ENCODE data around the gene TANK.

The TANK gene

DNA sequence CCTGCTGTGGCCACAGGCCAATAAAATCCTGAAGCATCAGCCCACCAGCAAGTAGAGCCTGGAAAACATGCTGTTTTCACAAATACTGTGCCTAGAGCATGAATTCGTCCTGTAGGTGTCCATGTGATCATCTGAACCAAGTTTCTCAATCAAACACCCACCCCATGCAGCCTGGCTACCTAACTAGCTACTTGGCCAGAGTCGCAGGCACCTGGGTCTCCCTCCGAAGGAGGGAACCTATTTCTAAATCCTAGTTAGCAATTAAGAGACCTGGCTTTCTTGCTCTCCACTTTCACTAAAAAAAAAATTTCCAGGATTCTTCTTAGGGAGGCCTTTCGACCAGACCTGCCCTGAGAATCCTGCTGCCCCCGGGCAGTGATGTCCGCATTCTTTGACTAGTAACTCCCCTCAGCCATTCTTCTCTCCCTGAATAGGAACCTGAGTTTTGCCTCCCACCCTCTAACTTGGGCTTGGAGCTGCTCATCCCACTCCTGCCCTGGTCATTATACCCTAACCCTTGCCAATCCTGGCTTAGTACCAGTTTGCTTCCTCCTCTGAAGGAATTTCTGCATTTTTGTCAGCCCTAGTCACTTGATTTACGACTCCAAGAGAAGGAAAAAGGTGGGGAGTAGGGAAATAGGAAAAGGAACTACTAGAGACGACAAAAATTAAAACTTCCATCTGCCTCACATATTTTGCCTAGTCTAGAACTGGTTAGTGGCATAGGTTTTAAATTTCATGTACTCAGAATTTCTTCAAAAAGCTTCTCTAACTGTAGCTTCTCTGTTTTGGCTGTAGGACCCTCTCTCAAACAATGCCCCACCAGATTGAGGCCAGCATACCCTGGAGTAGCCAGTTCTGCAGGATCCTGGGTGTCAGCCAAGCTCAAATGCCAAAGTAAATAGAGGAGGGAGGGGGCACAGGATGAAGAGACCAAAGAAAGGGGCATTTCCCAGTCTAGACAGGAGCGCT lies 25.4 kb upstream of the TANK start:
- no peak for DNase-seq (ENCODE audit: low read depth)

DNA sequence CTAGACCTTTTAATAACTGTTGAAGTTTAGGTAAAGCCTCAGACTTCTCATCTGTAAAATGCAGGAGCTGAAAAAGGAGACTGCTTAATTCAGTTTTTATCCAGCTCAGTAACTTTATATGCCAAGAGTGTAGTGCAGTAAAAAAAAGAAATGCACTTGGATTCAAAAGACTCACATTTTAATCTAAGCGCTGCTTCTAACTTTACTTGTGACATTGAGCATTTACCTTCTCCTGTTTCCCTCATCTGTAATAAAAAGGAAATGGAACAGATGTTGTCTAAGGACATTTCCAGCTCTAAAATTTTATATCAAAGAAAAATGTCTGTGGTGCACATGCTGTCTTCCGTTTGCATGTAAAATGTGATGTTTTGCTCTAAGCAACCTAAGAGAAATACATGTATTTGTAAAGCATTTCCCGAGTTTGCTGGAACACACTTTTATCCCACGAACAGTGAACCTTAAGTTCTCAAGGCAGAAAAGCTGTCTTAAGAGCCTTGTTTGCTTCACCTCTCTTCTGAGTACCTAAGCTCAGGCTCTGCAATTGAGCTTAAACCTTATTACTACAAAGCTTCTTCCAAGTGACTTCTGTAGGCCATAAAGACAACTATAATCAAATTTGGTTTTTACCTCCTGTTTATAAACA lies 24.2 kb upstream of the TANK start:
- DNase-seq (ENCODE audit: low read depth) = no peak

DNA sequence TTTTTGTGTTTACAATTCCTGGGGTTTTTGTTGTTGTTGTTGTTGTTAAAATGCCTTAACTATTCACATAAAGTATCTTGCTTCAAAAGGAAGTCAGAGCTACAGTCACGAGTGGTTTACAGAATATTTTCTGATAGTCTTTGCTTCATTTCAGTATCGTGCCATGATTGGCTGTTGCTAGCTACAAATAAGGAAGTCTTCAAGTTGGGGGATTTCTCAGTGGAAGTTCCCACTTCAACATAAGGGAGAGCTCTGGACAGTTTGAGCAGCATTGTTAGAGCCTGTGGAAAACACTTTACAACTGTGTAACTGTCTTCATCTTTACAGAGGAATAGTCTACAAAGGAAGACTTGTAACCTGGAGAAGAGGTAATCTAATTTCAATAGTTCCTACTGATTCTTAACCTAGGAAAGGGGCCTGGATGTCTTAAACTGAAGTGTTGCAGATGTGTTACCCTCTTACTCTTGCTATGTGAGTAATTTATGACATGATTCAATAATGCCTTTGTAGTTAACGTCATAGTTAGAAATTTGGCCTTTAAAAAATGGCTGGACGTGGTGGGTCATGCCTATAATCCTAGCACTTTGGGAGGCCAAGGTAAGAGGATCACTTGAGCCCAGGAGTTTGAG lies 23.4 kb upstream of the TANK start:
- peak; percentile 31 for DNase-seq (ENCODE audit: low read depth)

DNA sequence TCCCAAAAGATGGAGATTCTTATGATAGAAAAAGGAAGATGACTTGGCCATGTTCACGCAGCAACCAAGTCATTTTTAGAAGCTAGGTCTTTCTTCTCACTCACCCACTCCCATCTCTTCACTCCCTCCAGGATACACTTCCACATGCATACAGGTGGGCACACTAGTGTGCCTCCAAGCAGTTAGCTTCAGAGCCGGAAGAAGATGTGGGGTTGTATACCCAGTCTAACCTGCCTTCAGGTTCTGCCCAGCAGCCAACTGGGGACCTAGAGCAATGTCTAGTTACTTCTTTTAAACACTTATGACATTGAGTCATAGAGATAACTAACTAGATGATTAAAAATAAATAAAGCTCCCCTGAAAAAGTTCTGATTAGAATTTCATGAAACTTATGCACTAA lies 21.8 kb upstream of the TANK start:
- peak; percentile 20 for DNase-seq (ENCODE audit: low read depth)

DNA sequence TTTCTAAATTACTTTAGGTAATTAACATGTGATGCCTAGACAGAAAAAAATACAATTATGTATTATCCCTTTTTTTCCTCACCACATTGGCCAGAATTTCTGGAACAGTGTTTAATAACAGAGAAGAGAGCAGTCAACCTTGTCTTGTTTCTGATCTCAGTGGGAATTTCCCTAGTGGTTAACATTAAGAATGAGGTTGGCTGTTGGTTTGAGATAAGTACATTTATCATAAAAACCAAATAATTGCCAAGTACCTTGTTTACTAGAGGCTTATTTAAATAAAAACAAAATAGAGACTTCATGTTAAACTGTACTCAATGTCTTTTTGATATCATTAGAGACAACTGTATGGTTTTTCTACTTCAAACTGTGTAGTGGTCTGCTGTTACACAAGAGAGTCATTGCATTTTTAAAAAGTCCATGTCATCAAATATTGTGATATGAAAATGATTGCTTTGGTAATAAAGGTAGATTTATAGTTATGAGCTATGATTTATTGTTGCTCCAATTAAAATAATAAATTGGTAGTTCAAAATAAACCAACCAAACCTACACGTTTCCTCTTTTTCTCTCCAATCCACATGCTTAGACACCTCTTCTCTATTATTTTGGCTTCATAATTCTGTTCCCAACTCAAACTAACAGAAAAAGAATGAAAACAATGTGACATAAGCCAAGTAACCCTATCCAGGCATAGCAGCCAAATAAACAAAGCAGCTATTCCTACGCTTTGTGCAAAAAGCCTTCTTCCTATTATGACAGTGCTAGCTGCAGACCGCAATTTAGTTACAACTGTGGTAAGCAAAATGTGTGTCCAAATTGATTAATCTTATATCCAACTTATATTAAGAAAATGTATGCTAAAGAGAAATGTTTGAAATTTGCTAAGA lies 20.9 kb upstream of the TANK start:
- DNase-seq (ENCODE audit: low read depth) = no peak

DNA sequence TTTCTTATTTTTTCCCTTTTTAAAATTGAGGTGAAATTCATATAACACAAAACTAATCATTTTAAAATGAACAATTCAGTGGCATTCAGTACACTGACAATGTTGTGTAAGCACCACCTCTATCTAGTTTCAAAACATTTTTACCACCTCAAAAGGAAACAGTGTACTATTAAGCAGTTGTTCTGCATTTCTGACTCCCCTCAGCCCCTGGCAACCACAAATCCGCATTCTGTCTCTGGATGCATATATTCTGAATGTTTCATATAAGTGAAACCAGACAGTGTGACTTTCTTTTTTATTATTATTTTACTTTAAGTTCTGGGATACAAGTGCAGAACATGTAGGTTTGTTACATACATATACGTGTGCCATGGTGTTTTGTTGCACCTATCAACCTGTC lies 19.2 kb upstream of the TANK start:
- no peak for DNase-seq (ENCODE audit: low read depth)

DNA sequence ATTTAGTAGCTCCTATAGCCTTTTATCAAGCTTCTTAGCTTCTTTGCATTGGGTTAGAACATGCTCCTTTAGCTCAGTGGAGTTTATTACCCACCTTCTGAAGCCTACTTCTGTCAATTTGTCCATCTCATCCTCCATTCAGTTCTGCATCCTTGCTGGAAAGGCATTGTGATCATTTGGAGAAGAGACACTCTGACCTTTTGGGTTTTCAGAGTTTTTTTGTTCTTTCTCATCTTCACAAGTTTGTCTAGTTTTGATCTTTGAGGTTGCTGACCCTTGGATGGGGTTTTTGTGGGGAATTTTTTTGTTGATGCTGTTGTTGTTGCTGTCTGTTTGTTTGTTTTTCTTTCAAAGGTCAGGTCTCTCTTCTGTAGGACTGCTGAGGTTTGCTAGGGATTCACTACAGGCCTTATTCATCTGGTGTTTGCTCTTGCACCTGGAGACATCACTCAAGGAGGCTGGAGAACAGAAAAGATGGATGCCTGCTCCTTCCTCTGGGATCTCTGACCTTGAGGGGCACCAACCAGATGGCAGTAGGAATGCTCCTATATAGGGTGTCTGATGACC lies 13.9 kb upstream of the TANK start:
- DNase-seq (ENCODE audit: low read depth) = no peak

DNA sequence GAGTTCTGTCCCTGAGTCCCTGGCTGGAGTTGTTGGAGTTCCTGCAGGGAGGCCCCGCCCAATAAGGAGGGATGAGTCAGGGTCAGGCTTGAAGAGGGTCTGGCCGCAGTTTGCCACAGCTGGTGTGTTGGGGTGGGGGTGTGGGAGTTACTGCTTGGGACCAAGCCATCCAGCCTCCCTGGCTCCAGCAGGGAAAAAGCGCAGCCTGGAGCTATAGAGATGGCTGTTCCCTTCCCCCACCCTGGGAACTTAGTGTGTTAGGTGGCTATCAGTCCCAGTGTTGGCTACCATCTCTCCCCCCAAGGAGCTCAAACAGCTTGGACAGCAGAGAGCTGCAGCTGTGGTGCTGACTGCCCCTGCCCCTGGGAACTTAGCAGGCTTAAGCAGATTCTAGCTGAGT lies 13.2 kb upstream of the TANK start:
- no peak for DNase-seq (ENCODE audit: low read depth)

DNA sequence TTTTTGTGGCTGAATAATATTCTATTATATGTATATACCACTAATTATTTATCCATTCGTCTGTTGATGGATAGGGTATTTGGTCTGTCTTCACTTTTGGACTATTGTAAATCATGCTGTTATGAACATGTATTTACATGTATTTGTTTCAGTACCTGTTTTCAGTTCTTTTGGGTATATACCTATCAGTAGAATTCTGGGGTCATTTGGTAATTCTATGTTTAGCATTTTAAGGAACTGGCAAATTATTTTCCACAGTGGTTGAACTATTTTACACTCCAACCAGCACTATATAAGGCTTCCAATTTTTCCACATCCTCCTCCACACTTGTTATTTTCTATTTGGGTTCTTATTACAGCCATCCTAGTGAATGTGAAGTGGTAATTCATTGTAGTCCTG lies 12.4 kb upstream of the TANK start:
- no peak for DNase-seq (ENCODE audit: low read depth)

DNA sequence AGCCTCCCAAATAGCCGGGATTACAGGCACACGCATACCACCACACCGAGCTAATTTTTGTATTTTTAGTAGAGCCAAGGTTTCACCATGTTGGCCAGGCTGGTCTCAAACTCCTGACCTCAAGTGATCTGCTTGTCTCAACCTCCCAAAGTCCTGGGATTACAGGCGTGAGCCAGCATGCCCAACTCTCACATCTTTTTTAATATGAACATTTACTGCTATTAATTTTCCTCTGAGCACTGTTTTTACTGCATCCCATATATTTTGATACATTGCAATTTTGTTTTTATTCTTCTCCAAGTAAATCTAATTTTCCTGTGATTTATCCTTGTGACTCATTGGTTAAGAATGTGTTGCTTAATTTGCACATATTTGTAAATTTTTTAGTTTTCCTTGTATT lies 9.5 kb upstream of the TANK start:
- DNase-seq (ENCODE audit: low read depth) = no peak

DNA sequence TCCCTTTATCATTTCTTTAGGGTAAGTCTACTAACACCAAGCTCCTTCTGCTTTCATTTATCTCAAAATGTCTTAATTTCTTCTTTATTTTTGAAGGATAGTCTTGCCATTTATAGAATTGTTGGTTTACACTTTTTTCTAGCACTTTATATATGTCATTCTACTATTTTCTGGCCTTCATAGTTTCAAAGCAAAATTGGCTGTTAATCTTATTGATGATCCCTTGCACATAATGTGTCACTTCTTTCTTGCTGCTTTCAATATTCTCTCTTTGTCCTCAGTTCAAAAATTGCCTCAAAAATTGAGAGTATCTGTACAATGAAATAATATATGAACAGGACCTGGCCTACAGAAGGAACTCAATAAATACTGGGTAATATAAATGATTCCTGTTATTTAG lies 7.9 kb upstream of the TANK start:
- DNase-seq (ENCODE audit: low read depth) = no peak

DNA sequence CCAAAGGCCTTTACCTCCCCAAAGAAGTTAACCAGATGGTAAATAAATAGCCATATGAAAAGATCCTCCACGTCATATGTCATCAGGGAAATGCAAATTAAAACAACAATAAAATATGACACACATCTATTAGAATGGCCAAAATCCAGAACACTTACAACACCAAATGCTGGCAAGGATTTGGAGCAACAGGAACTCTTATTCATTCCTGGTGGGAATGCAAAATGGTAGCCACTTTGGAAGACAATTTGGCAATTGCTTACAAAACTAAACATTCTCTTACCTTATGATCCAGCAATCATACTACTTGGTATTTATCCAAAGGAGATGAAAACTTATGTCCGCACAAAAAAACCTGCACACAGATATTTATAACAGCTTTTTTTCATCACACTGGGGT lies 1.3 kb upstream of the TANK start:
- no peak for DNase-seq (ENCODE audit: low read depth)

DNA sequence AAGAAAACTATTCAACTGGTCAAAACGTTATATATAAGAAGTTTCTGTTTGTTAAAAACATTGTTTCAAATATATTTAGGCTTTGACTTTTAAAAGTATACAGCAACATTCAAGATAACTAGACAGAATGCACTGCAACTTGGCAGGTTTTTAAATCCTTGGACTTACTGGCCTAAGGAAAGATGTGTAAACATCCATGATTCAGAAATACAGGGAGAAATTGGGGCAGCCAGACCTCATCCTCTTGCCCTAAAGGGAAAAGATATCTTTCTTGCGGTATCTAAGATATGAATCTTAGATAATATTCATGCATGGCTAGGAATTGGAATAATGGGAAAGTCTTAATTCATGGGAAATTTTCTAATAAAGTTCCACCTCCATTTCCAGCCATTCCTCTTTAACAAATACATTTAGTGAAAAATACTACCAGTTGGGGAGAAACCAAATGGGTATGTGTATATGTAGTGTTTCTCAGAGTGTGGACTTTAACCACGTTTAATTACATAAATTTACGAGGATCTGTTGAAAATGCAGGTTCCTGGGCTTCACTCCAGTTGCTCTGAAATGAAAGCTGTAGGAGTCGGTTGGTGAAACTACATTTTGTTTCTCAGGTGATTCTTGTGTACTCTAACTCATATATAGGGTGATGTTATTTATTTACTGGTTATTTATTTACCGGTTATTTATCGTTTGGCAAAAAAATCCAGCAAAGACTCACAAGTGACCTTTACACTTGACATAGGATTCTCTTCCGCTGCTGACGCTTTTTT lies 587 bp upstream of the TANK start:
- DNase-seq (ENCODE audit: low read depth) = no peak

DNA sequence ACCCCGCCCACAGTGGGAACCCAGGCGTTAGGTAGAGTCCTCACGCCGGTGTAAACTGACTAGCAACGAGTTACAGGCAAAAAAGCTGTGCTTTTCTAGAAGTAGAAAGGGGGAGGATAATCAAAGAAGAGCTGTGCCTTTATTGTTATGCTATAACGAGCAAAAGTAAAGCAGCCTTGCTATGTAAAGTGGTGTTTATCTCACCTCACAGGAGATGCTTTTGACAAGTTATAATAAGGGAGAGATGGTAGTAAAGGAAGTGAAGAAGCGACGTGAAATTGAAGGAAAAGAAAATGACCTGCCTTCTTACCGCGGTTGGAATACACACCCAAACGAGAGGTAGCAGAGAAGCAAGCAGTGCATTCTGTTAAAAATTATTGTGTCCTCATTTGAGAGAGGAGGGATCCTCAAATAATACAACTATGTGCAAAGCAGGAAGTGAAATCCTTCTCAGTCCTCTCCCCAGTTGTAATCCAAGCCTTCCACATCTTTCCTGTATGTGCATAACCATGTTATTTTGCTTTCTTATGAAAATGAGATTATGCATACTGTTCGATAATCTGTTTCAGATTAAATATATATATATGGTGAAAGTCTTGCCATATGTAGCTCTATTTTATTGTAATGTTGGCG lies 962 bp downstream of the TANK start:
- DNase-seq (ENCODE audit: low read depth) = no peak

DNA sequence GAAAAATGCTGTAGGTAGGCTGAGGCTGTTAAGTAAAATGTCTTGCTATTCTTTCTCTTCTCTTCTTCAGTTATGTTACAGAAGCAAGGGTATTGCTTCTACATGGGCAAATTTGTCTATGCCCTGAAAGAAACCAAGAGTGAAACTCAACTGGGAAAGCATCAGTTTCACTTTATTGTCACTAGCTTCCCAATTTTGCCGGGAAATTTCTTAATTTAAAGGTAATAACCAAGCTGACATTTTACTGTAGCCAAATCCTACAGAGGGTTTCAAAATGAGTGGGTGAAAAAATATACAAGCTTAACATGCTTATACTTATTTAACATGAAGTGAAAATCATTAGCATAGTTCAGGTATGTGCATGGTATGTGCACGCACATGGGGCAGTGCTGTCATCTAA lies 3.2 kb downstream of the TANK start:
- DNase-seq (ENCODE audit: low read depth) = no peak

DNA sequence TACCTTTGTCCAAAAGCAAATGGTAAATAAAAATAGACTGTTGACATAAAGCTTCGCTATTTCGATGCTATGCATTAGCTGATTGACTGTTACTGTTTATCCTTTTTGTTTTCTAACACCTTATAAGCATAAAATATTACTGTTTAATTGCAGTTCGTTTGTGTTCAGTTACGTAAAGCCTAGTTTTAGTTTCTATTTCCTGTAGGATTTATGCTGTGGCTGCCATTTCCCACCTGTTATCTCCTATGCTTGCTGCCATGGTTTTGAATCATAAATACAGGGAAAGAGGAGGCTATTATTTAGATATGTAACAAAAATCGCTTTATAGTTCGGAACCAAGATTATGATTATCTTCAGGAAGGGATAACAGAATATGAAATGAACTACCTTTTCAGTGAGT lies 3.9 kb downstream of the TANK start:
- no peak for DNase-seq (ENCODE audit: low read depth)

DNA sequence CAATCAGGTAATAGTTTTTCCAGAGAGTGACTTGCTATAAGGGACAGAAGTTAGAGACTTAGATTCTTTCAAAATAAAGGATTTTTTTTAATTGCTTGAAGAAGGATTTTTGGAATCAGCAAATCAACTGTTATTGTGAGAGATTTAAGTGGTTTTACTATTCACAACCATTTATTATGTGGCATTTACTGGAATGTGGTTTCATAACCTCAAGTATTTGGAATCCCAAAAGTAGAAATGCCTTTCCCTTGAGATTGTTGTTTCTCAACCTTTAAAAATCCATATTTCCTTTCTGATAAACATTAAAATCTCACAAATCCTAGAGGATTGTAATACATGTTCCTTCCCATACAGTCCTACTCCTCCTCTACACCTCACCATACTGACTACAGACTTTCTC lies 5.0 kb downstream of the TANK start:
- no peak for DNase-seq (ENCODE audit: low read depth)

DNA sequence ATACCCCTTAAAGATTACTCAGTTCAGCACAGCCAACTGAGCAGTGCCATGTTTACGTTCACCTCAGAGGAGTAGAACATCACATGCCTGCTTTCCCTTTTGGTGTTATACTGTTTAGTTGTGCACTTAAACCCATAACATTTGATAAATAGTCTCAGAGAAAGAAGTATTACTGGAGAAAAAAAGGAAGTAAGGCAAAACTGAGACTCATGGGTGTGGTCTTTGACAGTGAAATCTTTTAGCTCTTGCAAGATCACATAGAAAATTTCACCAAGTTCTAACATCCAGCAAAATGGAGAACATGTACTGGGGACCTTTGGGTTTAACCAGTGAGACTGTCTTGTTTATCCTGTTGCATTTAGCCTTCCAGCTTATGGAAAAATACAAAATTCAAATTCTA lies 5.6 kb downstream of the TANK start:
- DNase-seq (ENCODE audit: low read depth) = no peak

DNA sequence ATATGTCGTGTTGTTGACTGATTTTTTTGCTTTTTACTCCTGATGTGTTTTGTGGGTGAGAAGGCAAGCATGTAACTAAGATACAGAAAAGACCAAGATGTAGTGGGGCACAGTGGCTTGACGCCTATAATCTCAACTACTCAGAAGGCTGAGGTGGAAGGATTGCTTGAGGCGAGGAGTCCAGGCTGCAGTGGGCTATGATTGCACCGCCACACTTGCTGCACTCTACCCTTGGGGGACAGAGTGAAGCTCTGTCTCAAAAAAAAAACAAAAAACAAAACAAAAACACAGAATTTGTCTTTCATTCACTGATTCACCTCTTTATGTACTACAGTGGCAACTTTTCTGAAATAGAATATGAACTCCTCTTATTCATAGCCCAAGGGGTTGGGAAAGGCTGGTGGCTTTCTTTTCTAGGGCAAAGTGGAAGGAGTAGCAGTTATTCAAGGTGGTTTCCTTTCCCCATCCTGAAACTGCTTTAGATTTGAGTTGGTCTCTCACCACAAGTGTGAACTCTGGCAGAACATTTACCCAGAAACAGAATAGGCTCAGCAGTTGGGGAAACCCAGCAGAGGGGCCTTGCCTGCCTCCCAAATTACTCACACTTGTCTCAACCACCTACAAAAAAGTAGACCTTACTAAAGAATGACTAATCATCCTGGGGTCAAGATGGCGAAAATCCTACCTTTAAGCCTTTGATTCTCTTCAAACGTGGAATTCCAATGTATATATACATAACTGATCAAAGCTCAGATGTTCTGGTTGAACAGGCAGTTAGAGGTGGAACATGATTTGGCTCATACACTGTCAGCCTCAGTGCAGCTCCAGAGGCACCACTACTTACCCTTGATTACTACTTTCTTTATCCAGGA lies 6.5 kb downstream of the TANK start:
- peak; percentile 36 for DNase-seq (ENCODE audit: low read depth)

DNA sequence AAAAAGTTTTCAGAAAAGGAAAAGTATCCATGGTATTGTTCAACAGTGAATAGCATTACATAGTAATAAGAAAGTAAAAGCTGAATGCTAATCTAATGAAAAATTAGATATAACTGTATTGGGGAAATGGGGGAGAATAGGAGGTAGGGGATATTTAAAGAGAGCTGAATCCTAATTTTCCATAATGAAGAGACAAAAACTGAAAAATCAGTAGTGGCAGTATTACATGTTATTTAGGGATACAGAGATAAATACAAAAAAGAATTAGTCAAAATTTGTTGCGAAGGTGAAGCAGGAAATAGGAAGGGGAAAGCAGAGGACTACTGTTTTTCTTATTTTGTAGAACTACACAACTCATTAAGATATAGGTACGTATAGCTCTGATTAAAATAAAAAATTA lies 9.1 kb downstream of the TANK start:
- no peak for DNase-seq (ENCODE audit: low read depth)

Data from T-helper 22 cell (primary cell).